ENCODE measurements around the gene FMN1. TPM values are rescaled to one million over a fixed set of nuclear protein-coding genes. Genes with fewer than 3 reads are reported as not detected.

FMN1 gene
- total RNA-seq, 1 experiment from 2014 or later, result 25.8 TPM

DNA sequence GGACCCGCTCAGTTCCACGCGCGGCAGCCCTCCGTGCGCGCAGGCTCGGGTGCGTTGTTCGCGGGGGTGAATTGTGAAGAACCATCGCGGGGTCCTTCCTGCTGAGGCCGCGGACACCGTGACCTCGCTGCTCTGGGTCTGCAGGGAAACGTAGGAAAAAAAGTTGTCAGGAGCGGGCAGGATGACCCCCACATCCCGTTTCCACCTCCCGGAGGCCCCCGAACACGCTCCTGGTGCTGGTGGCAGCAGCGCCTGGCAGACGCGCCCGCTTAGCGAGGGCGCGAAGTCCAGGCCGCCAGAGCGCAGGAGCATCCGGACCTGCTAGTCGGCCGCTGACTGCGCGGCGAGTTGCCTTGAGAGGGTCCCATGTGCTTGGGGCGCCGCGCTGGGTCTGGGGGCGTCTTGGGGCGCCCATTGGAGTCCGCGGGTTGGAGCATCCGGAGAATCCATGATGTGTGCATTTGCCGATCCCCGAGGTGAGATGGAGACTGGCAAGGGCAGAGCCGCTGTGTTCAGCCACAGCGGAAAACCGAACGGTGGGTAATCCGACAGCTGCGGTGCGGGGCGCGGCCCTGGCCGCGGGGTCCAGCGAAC, 476.2 kb downstream of the FMN1 start:
- H3K36me3 ChIP-seq (ENCODE audit: low read depth), result no peaks in the 10 kb centered on the region
- no peak for DNase-seq
- no peaks in the 10 kb centered on the region for H3K9me2 ChIP-seq (ENCODE audit: insufficient read depth)
- POLR2A ChIA-PET (ENCODE audit: unreplicated experiment), result no interaction called here
- no peaks in the 10 kb centered on the region for H3K9me3 ChIP-seq (ENCODE audit: insufficient read depth, low read depth)
- no peak overlapping the region for H2AFZ ChIP-seq
- H3K4me2 ChIP-seq, result no peak overlapping the region
- H3K79me2 ChIP-seq (ENCODE audit: low read depth), result no peaks in the 10 kb centered on the region
- H4K20me1 ChIP-seq (ENCODE audit: insufficient read depth), result no peaks in the 10 kb centered on the region
- no peak for TF ChIP-seq EZH2 (IDR thresholded peaks at IDR 0.05; ENCODE audit: low read depth)
- TF ChIP-seq, protein P1, sequence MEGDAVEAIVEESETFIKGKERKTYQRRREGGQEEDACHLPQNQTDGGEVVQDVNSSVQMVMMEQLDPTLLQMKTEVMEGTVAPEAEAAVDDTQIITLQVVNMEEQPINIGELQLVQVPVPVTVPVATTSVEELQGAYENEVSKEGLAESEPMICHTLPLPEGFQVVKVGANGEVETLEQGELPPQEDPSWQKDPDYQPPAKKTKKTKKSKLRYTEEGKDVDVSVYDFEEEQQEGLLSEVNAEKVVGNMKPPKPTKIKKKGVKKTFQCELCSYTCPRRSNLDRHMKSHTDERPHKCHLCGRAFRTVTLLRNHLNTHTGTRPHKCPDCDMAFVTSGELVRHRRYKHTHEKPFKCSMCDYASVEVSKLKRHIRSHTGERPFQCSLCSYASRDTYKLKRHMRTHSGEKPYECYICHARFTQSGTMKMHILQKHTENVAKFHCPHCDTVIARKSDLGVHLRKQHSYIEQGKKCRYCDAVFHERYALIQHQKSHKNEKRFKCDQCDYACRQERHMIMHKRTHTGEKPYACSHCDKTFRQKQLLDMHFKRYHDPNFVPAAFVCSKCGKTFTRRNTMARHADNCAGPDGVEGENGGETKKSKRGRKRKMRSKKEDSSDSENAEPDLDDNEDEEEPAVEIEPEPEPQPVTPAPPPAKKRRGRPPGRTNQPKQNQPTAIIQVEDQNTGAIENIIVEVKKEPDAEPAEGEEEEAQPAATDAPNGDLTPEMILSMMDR (conservative IDR thresholded peaks at IDR 0.05), result no peak
- CTCF ChIA-PET, result no interaction called here
- H3F3A ChIP-seq (ENCODE audit: insufficient read depth, low read depth), result no peaks in the 10 kb centered on the region
- no peaks in the 10 kb centered on the region for H3K27me3 ChIP-seq (ENCODE audit: insufficient read depth, low read depth)
- intact Hi-C loops (cut with micrococcal nuclease; ENCODE audit: unreplicated experiment), result no loop called here
- H3K4me1 ChIP-seq (replicated peaks; ENCODE audit: insufficient read depth), result no peaks in the 10 kb centered on the region
- no peak overlapping the region for H3K27ac ChIP-seq
- no TSS peak for BruUV-seq (replicated peaks)
- no peak overlapping the region for H3K4me3 ChIP-seq

DNA sequence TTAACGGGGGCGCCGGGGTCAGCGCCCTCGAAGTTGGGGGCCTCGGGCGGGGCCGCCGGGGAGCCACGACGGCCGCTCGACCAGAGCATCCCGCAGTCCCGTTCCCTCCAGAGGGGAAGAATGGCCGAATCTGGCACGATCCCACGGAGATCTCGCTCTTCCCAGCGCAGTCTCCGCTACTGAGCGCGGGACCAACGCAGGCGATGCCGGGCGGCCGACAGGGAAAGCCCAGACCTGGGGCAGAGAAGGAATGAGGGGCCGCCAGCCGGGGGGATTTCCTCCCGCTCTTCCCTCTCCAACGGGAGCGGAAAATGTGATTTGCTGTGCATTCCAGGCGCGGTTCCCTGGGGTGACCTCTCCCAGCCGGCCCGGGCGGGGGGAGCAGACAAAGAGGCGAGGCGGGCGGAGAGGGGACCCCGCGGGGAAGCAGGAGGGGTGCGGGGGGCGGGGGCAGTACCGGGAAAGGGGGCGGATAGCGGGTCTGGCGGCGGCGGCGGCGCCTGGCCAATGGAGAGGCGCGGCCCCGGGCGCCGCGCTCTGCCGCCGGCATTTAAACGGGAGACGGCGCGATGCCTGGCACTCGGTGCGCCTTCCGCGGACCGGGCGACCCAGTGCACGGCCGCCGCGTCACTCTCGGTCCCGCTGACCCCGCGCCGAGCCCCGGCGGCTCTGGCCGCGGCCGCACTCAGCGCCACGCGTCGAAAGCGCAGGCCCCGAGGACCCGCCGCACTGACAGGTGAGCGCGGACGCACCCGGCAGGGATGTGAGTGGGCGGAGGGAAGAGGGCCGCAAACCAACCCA, 476.9 kb downstream of the FMN1 start, which contains the start of gene GREM1:
Gene GREM1 (plus strand): TSS at position 579 of the 801 bp plus-strand sequence. CDS start 12,687 bp downstream, outside the sequence.
- Histone ChIP-seq H3K4me2 (no peak within 1 kb of the TSS), H2AFZ (no peak within 1 kb of the TSS), H4K20me1 (ENCODE audit: insufficient read depth) (no peaks in the 10 kb centered on the region), H3K79me2 (ENCODE audit: low read depth) (no peaks in the 10 kb centered on the region), H3K4me3 (no peak within 1 kb of the TSS), H3K27ac (no peak within 1 kb of the TSS), H3K9me2 (ENCODE audit: insufficient read depth) (no peaks in the 10 kb centered on the region), H3K4me1 (replicated peaks; ENCODE audit: insufficient read depth) (no peaks in the 10 kb centered on the region), H3K9me3 (ENCODE audit: insufficient read depth, low read depth) (no peaks in the 10 kb centered on the region), H3K36me3 (ENCODE audit: low read depth) (no peaks in the 10 kb centered on the region), H3F3A (ENCODE audit: insufficient read depth, low read depth) (no peaks in the 10 kb centered on the region), H3K27me3 (ENCODE audit: insufficient read depth, low read depth) (no peaks in the 10 kb centered on the region)
- intact Hi-C loops (cut with micrococcal nuclease; ENCODE audit: unreplicated experiment), result no loop called here
- no peak for DNase-seq
- CTCF ChIA-PET, result no interaction called here
- no TSS peak for BruUV-seq (replicated peaks)
- TF ChIP-seq EZH2 (IDR thresholded peaks at IDR 0.05; ENCODE audit: low read depth), result no peak
- TF ChIP-seq, protein P1 (conservative IDR thresholded peaks at IDR 0.05), result no peak
- POLR2A ChIA-PET (ENCODE audit: unreplicated experiment), result no interaction called here

DNA sequence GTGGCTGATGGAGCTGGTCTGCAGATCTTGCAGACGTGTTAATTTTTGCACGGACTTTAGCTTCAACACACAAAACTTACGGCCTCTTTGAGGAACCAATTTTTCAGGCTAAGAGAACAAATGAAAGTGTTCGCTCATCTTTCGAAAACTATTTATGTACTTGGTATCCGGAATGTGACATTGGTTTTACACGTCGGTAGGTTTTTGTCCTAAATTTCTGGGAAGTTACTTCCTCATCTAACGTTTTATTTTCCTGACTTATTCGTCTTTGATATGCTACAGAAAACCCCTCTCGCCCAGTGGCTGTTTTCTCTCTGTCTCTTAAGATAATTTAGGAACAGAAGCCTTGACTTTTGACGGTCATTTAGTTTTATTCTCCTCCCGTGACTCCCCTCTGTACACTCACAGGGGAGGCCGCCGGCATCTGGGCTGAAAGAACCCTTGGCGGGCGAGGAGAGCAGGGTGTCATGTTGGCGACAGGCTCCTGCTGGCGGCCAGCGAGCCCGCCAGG, 477.5 kb downstream of the FMN1 start:
- ChIA-PET POLR2A (ENCODE audit: unreplicated experiment) (no interaction called here), CTCF (no interaction called here)
- intact Hi-C loops (cut with micrococcal nuclease; ENCODE audit: unreplicated experiment), result no loop called here
- H3K27me3 ChIP-seq (ENCODE audit: insufficient read depth, low read depth), result no peaks in the 10 kb centered on the region
- no peaks in the 10 kb centered on the region for H3K9me2 ChIP-seq (ENCODE audit: insufficient read depth)
- H3K4me2 ChIP-seq, result no peak overlapping the region
- H3K9me3 ChIP-seq (ENCODE audit: insufficient read depth, low read depth), result no peaks in the 10 kb centered on the region
- BruUV-seq (replicated peaks), result no TSS peak
- TF ChIP-seq, protein P1 (conservative IDR thresholded peaks at IDR 0.05), result no peak
- TF ChIP-seq EZH2 (IDR thresholded peaks at IDR 0.05; ENCODE audit: low read depth), result no peak
- no peak overlapping the region for H3K27ac ChIP-seq
- no peak overlapping the region for H3K4me3 ChIP-seq
- DNase-seq, result no peak
- H2AFZ ChIP-seq, result no peak overlapping the region
- H3F3A ChIP-seq (ENCODE audit: insufficient read depth, low read depth), result no peaks in the 10 kb centered on the region
- H3K36me3 ChIP-seq (ENCODE audit: low read depth), result no peaks in the 10 kb centered on the region
- no peaks in the 10 kb centered on the region for H3K4me1 ChIP-seq (replicated peaks; ENCODE audit: insufficient read depth)
- H4K20me1 ChIP-seq (ENCODE audit: insufficient read depth), result no peaks in the 10 kb centered on the region
- no peaks in the 10 kb centered on the region for H3K79me2 ChIP-seq (ENCODE audit: low read depth)
